GM18951 (cell line): ENCODE results near the gene DHRS2.
"Not testable (repeated sequence)": the region's sequence is repeated elsewhere in the genome, so short reads cannot be mapped to it uniquely, and the experiment has no call there.

Source experiments
- POLR2A ChIP-seq: IDR thresholded peaks from 4 replicates; pipeline ENCODE4 v1.6.1; 2011; ENCODE audit warnings: mild to moderate bottlenecking; ENCODE audit not compliant: insufficient read length, insufficient read depth; ENCODE audit errors: extremely low read depth
- in situ Hi-C: fragments of 300-500 bp; cut with MboI; formaldehyde crosslinking; loops from one replicate; pipeline ENCODE4 v1.12.0; 2022; ENCODE audit warnings: low sequenced_read_pairs, mixed read lengths, inconsistent platforms; ENCODE audit not compliant: unreplicated experiment

DHRS2 gene

DNA sequence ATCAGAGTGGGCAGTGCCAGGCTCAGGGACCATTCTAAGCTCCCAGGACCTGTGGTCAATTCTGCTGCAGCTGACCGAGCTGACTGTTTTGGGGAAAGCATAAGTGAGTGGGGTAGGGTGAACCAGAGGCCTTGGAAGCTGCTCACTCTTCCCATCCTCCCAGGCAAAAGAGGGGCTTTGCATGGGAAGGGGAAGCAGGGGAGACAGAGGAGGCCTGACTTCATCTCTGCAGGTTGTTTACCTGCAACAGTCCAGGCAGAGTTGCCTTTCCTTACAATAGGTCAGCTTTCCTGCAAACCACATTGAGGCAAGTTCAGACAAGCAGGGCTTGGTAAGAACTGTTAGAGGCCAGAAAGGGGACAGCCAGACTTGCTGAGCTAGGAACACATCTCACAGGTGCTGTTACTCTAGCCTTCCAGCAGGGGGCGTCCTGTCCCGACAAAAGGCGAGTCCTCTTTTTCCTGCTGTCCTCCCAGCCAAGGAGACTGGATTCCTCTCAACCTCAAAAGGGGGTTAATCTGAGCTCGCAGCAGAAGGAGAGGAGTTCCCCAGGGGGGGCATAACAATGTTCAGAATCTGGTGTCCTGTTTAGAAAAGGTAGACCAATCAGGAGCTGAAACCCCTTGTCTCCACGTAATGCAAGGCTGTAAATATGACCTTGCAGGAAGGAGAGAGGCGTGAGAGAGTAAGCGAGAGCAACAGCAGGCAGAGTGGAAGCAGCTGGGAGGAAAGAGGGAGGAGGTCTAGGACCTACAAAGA is 4.3 kb upstream of the DHRS2 start:
- in situ Hi-C loops, result no loop called here
- TF ChIP-seq POLR2A, result no peak

DNA sequence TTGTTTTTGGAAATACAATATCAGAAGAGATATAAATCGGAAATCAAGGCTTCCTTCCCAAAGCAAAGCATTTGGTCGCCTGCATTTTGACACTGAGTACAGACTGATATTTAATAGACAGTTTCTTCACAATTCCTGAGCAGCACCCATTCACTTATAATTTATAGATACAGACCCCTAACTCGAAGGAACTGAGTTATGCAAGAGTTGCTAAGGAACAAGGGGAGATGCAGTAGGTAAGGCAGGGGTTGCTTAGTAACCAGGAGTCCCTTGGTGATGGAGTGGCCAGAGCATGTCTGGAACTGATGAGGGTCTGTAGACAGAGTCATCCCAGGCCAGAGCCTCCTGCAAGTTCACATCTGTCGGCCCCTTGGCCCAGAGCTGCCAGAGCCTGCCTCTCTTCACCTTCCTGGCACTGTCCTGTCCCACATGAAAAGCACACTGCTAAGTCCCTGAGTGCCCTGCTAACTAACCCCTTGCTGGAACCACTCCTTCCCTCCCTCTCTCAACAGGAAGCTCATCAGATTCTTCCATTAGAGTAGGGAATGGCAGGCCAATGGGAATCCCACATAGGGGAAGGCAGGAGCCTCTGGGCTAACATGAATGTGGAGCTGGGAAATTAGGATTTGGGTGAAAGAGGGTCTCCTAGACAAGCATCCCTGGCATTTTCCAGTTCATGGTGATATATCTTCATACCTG is 3.6 kb upstream of the DHRS2 start:
- in situ Hi-C loops, result no loop called here
- no peak for TF ChIP-seq POLR2A

DNA sequence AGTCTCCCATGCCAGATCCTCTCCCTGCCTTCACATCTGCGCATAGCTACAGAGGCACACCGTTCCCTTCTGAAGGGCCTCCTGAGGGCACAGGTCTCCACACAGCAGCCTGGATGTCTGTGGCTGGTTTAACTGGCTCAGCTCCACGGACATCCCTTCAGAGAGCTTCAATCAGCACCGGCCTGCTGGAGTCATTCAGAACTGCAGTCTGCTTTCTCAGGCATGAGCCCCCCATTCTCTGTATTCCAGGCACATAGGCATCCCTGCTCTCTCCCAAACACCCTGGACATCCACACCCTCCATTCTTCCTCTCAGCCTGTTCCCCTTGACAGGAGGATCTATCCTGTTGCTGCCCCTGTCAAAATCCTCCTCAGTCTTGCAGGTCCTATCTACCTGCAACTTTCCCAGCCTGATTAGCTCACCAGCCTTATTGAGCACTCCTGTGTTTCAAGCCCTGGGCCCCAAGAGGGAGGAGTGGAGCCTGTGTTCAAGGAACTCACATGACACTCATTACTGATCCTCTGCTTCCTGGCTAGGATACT is 2.9 kb upstream of the DHRS2 start:
- in situ Hi-C loops, result no loop called here
- no peak for TF ChIP-seq POLR2A

DNA sequence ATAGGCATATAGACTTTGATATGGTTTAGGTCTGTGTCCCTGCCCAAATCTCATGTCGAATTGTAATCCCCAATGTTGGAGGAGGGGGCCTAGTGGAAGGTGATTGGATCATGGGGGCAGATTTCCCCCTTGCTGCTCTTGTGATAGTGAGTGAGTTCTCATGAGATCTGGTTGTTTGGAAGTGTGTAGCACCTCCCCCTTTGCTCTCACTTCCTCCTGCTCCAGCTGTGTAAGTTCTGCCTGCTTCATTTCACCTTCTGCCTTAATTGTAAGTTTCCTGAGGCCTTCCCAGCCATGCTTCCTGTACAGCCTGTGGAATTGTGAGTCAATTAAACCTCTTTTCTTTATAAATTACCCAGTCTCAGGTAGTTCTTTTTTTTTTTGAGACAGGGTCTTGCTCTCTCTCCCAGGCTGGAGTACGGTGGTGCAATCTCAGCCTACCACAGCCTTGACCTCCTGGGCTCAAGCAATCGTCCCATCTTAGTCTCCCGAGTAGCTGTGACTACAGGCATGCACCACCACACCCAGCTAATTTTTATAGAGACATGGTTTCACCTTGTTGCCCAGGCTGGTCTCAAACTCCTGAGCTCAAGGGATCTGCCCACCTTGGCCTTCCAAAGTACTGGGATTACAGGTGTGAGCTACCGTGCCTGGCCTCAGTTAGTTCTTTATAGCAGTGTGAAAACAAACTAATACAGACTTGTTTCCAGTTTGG is 1.3 kb upstream of the DHRS2 start:
- in situ Hi-C loops, result not testable (repeated sequence)

DNA sequence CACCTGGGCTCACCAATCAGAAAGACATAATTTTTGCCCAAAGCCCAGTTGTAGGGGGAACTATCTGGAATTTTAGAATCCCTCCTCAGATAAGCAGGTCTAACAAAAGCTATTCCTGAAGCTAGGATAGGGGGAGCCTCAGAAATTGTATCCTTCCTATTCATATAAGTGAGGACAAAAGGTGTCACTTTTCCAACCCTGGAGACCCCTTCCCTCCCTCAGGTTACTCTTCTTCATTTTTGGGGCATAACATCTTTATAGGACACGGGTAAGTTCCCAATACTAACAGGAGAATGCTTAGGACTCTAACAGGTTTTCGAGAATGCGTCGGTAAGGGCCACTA is 1.1 kb downstream of the DHRS2 start:
- in situ Hi-C loops, result not testable (repeated sequence)

DNA sequence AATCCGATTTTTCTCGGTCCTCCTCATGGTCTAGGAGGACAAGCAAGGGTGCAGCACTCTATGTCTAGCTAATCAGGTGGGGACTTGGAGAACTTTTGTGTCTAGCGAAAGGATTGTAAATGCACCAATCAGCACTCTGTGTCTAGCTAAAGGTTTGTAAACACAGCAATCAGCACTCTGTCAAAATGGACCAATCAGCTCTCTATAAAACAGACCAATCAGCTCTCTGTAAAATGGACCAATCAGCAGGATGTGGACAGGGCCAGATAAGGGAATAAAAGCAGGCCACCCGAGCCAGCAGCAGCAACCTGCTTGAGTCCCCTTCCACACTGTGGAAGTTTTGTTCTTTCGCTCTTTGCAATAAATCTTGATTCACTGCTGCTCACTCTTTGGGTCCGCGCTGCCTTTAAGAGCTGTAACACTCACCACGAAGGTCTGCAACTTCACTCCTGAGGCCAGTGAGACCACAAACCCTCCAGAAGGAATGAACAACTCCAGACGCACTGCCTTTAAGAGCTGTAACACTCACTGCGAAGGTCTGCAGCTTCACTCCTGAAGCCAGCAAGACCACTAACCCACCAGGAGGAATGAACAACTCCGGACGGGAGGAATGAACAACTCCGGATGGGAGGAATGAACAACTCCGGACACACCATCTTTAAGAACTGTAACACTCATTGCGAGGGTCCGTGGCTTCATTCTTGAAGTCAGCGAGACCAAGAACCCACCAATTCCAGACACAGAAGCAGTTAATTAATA is 1.7 kb downstream of the DHRS2 start:
- in situ Hi-C loops, result not testable (repeated sequence)

DNA sequence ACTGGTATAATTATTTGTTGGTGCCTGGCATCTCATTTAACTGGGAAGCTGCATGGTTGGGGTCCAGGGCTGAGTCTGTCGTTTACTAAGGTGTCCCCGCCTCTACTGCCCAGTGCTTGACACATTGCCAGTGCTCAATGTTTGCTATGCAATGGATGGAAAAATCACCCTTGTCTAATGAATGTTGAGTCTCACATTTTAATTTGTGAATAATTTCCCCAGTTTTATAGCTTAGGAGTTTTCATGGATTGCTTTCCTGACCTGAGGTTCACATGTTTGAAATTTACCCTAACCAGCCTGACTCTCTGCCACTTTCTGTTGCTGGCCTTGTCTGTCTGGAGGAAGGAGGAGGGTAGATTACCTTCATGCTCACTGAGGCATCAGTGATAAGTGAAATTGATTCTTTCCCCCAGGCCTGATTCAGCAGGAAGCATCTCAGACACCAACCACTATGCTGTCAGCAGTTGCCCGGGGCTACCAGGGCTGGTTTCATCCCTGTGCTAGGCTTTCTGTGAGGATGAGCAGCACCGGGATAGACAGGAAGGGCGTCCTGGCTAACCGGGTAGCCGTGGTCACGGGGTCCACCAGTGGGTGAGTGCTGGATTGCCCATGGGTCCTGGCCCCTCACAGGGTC is 2.4 kb downstream of the DHRS2 start:
- in situ Hi-C loops, result no loop called here
- TF ChIP-seq POLR2A, result no peak

DNA sequence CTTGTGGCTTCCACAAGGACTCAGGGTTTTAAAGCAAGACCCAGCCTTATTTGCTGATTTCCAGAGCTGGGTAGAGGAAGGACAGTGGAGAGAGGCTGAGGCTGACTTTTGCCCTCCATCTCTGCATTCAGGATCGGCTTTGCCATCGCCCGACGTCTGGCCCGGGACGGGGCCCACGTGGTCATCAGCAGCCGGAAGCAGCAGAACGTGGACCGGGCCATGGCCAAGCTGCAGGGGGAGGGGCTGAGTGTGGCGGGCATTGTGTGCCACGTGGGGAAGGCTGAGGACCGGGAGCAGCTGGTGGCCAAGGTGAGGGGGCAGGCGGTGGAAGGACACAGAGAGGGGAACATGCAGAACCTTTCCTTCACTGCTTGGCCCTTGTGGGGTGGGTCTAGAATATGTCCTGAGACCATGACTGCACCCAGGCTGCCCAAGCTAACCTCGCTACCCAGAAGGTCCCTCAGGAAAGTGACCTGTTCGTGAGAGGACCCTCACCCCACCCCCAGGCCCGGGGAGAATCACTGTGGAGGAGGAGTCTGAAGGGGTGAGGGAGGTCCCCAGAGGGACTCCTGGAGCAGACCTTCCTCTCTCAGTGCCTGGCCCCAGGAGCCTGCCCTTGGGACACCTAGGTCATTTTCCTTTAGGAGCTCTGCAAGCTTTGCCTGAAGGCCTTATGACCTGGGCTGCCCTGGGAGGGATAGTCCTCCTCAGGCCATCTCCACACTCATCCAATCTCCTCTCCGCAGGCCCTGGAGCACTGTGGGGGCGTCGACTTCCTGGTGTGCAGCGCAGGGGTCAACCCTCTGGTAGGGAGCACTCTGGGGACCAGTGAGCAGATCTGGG is 3.1 kb downstream of the DHRS2 start:
- TF ChIP-seq POLR2A, result no peak
- in situ Hi-C loops, result no loop called here

DNA sequence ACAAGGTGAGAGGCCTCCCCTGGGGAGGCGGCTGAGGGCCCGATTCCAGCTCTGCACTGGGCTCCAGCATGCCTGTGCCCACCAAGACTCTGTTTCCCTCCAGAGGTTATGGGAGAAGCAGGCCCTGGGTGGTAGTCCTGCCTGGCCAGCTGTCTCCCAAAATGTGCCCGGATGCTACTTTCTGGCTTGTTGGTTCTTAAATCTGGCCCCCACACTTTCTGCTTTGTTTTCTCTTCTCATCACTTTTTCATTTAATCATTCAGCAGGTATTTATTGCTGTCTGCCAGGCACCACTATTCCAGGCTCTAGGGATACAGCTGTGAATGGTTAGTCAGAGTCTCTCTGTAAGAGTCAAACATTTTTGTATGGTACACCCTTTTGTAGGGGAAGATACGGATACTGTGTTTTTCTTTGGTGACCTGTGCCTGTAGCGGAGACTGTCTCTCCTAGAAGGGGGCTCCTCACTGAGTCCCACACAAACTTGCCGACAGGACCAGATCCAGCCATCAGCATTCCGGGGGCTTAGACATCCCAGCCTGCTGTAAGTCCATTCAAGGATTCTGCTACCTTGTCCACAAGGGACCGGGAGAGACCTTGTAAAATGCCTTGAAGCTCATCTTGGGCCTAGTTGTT is 3.8 kb downstream of the DHRS2 start:
- no peak for TF ChIP-seq POLR2A
- in situ Hi-C loops, result no loop called here

DNA sequence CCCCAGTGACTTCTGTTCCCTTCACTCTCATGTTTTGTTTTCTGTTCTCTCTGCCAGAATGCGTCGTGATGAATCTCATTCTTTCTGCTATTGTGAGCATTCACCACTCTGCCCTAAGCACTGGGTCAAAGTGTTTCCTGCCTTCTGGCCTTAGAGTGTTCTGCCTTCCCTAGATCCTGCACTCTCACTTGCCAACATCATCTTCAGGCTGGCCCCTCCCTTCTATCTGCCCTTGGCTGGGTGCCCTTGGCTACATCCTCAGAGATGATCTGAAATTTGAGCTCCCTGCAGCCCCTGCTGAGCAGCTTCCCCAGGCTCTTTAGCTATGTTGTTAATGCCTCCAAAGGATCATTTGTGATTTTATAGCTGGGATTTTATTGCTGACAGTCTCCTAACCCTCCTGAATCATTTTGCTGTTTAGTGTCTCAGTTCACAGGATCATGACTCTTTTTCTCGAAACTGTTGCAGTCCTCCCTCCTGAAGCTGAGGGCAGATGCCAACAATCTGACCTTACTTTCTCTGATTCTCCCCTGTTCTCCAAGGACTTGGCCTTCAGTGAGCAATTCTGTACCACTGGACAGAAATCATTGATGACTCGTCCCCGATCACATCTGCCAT is 4.5 kb downstream of the DHRS2 start:
- no peak for TF ChIP-seq POLR2A
- in situ Hi-C loops, result no loop called here

DNA sequence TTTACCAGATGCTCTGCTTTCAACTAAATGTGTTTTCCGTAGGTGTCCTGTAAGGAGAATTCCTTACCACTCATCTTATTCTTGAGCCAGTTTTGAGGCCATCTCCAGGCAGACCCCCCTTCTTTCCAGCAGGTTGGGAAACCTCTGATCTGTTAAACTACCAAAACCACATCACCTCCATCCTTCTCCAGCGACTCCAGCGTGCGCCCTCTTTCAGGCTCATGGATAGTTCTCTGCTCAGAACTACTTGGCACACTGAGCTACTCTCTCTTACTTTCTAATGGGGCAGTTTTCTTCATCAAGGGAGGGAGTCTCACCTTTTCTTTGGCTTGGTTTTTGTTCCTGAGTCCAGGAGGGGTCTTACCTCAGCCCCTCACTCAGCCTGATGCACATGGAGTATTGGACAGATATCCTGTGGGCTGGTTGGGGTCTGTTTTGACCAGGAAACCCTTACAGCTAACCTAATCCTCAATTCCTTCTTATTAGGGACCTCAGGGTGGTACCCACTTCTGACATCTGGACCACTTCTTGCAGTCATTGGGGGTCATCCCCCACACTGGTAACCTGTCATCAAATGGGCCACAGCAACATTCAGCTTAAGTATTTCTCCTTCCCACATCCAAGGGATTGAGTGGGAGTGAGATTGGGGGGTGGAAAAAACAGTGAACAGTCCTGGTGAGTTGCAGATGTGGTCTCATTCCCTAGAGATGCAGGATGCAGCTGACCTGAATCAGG is 5.2 kb downstream of the DHRS2 start:
- in situ Hi-C loops, result no loop called here
- TF ChIP-seq POLR2A, result no peak
